ENCODE data around the gene CSTPP1.

Gene CSTPP1

DNA sequence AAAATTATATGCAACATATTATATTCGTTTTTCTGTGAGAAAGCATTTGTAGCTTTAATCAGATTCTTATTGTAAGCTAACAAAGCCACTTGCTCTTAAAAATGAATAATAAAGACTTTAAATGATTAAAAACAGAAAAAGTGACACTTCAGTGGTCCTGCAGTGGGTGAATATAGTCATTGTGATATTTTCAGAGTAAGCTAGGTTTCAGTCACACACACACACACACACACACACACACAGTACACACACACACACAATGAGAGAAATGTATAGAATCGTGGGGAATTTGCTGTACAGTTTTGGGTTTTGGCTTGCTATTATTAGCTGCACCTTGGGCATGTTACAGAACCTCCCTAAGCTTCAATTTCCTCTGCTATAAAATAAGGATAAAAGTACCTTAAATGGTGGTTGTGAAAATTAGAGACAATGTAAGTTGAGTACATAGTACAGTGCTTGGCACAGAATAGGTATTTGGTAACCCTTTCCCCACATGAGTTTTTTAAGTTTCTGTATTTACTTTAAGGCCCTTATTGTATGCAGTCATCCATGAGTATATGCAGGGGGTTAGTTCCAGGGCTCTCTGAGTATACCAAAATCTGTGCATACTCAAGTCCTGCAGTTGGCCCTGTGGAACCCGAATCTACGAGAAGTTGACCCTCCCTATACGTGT lies 39.8 kb downstream of the CSTPP1 start:
- no peaks in the 10 kb centered on the region for H3K27me3 ChIP-seq (ENCODE audit: control insufficient read depth in 1 of 2, insufficient read depth in 2 of 2, low read length in 2 of 2)
- no peak overlapping the region for H3K27ac ChIP-seq (ENCODE audit: low read length)
- no peak overlapping the region for H3K9ac ChIP-seq (ENCODE audit: low read length in 2 of 2)
- no peaks in the 10 kb centered on the region for H3K9me3 ChIP-seq (ENCODE audit: control insufficient read depth in 2 of 2, low read length in 2 of 2)
- H3K4me3 ChIP-seq (ENCODE audit: low read length in 2 of 2), result no peak overlapping the region
- H3K4me1 ChIP-seq (ENCODE audit: control insufficient read depth, insufficient read depth, low read length), result peaks cover 4% of the 10 kb centered on the region
- no peaks in the 10 kb centered on the region for H3K36me3 ChIP-seq (ENCODE audit: control insufficient read depth in 2 of 2, insufficient read depth in 2 of 2, low read length in 2 of 2)

DNA sequence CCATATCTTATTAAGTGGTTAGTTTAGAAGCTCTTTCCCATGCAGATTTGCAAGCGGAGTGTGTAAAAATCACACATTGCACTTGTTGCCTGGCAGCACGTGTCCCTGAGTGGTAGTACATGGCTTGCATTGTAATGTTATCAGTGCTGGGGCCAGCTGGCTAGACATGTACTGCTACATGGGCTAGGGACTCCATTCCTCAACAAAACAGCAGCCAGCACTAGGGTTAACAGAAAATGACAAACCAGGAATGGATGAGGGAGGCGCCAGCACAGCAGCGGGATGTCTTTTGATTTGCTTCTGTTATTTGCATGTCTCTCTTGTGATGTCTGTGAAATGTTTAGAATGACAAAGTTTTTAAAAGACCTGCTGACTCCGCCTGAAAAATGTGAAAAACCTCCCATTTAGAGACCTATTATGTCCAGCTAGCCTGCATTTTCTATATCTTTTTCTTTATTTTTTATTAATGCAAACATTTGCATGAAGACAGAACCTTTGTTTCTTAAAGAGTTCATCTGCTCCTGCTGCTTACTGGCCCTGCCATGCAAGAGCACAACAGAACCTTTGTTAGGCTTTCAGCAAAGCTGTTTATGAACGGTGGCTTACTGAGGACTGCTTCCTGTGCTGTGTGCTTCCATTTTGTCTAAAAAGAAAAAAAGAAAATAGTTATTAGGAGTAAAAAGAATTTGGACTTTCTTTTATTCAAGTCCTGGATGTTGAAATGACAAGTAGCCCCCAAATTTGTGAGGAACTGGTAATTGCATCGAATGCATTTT lies 40.7 kb downstream of the CSTPP1 start:
- no peak overlapping the region for H3K9ac ChIP-seq (ENCODE audit: low read length in 2 of 2)

DNA sequence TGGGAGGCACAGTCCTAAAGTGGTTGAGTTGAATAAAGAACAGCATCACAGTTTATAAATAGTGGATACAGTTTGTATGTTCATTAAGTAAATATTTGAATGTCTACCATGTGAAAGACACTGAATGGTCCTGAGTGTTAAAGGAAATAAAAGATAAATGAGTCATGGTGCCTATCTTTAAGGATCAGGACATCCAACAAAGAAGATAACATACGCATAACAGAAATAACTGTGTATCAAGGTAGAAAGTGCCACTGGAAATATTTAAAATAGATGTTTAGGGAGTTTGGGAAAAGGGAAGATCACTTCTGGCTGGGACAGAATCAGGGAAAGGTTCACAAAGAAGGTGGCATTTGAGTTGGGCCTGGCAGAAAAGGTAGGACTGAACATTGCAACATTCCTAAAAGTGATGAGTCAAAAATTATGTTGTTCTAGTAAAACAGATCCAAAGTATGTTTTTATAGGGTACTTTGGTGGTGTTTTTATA lies 41.5 kb downstream of the CSTPP1 start:
- Histone ChIP-seq H3K27ac (ENCODE audit: low read length) (no peak overlapping the region), H3K4me1 (ENCODE audit: control insufficient read depth, insufficient read depth, low read length) (peaks cover 4% of the 10 kb centered on the region), H3K9me3 (ENCODE audit: control insufficient read depth in 2 of 2, low read length in 2 of 2) (no peaks in the 10 kb centered on the region), H3K27me3 (ENCODE audit: control insufficient read depth in 1 of 2, insufficient read depth in 2 of 2, low read length in 2 of 2) (no peaks in the 10 kb centered on the region), H3K36me3 (ENCODE audit: control insufficient read depth in 2 of 2, insufficient read depth in 2 of 2, low read length in 2 of 2) (no peaks in the 10 kb centered on the region), H3K9ac (ENCODE audit: low read length in 2 of 2) (no peak overlapping the region), H3K4me3 (ENCODE audit: low read length in 2 of 2) (no peak overlapping the region)

More for the DNA sequence above, 40.7 kb downstream of the CSTPP1 start:
- Histone ChIP-seq H3K4me1 (ENCODE audit: control insufficient read depth, insufficient read depth, low read length) (peaks cover 4% of the 10 kb centered on the region), H3K36me3 (ENCODE audit: control insufficient read depth in 2 of 2, insufficient read depth in 2 of 2, low read length in 2 of 2) (no peaks in the 10 kb centered on the region), H3K27ac (ENCODE audit: low read length) (no peak overlapping the region), H3K4me3 (ENCODE audit: low read length in 2 of 2) (no peak overlapping the region), H3K27me3 (ENCODE audit: control insufficient read depth in 1 of 2, insufficient read depth in 2 of 2, low read length in 2 of 2) (no peaks in the 10 kb centered on the region), H3K9me3 (ENCODE audit: control insufficient read depth in 2 of 2, low read length in 2 of 2) (no peaks in the 10 kb centered on the region)

DNA sequence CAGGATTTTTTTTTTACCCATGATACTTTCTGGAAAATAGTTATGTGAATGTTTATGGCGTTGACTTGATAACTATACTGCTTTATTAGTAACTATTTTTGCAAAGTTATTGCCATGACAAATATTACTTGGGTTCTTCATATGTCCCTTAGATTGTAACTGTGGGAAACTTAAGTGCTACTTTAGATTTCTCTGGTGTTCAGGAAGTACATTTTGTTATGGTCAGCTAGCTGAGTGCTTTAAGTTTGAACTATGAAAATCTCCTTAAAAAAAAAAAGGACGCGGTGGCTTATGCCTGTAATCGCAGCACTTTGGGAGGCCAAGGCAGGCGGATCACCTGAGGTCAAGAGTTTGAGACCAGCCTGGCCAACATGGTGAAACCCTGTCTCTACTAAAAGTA lies 42.8 kb downstream of the CSTPP1 start:
- no peak overlapping the region for H3K9ac ChIP-seq (ENCODE audit: low read length in 2 of 2)
- no peaks in the 10 kb centered on the region for H3K9me3 ChIP-seq (ENCODE audit: control insufficient read depth in 2 of 2, low read length in 2 of 2)
- no peaks in the 10 kb centered on the region for H3K36me3 ChIP-seq (ENCODE audit: control insufficient read depth in 2 of 2, insufficient read depth in 2 of 2, low read length in 2 of 2)
- H3K4me3 ChIP-seq (ENCODE audit: low read length in 2 of 2), result no peak overlapping the region
- H3K27me3 ChIP-seq (ENCODE audit: control insufficient read depth in 1 of 2, insufficient read depth in 2 of 2, low read length in 2 of 2), result no peaks in the 10 kb centered on the region
- peaks cover 4% of the 10 kb centered on the region for H3K4me1 ChIP-seq (ENCODE audit: control insufficient read depth, insufficient read depth, low read length)
- H3K27ac ChIP-seq (ENCODE audit: low read length), result no peak overlapping the region

DNA sequence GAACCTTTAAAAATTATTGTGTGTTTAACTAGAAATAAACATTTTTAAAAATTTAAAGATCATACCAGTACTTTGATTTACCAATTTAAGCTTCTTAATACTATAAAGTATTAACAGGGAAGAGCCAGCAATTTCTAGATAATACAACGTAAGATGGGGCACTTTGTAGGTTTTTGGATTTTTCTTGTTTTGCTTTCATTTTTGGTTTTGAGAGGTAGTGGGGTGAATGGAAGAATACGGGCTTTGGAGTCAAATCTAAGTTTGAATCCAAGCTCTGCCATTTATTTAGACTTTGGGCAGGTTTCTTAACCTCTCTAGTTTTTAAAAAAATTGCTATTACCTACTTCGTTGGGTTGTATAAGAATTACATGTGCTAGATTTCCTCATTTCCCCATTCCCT lies 44.9 kb downstream of the CSTPP1 start:
- Histone ChIP-seq H3K9ac (ENCODE audit: low read length in 2 of 2) (no peak overlapping the region), H3K27ac (ENCODE audit: low read length) (no peak overlapping the region), H3K4me3 (ENCODE audit: low read length in 2 of 2) (no peak overlapping the region), H3K9me3 (ENCODE audit: control insufficient read depth in 2 of 2, low read length in 2 of 2) (no peaks in the 10 kb centered on the region), H3K36me3 (ENCODE audit: control insufficient read depth in 2 of 2, insufficient read depth in 2 of 2, low read length in 2 of 2) (no peaks in the 10 kb centered on the region), H3K4me1 (ENCODE audit: control insufficient read depth, insufficient read depth, low read length) (peaks cover 4% of the 10 kb centered on the region), H3K27me3 (ENCODE audit: control insufficient read depth in 1 of 2, insufficient read depth in 2 of 2, low read length in 2 of 2) (no peaks in the 10 kb centered on the region)

DNA sequence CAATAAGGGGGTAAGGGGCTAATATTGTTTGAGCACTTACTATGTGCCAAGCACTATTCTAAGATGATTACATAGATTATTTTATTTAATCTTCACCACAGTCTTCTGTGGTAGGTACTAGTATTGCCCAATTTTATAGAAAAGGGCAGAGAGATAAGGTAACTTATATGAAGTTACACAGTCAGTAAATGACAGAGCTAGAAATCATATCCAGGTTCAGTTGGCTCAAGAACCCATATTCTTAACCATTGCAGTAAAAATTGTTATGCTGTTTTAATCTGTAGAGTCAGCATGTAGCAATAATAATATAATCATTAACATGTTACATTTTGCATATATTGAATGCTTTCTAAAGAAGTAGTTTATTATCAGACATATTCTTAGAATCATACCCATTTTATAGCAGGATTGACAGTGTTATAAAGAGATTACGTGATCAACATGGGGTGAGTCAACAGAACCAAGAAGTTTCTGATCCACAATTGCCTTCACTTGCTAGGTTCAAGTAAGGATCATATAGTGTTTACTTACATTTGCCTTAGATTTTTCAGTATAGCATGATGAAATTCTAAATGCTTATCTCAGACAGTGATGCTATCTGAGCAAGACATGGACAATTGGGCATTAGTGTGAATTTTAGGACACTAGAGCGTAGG lies 46.4 kb downstream of the CSTPP1 start:
- Histone ChIP-seq H3K27ac (ENCODE audit: low read length) (no peak overlapping the region), H3K9ac (ENCODE audit: low read length in 2 of 2) (no peak overlapping the region), H3K27me3 (ENCODE audit: control insufficient read depth in 1 of 2, insufficient read depth in 2 of 2, low read length in 2 of 2) (no peaks in the 10 kb centered on the region), H3K4me1 (ENCODE audit: control insufficient read depth, insufficient read depth, low read length) (no peaks in the 10 kb centered on the region), H3K9me3 (ENCODE audit: control insufficient read depth in 2 of 2, low read length in 2 of 2) (no peaks in the 10 kb centered on the region), H3K36me3 (ENCODE audit: control insufficient read depth in 2 of 2, insufficient read depth in 2 of 2, low read length in 2 of 2) (no peaks in the 10 kb centered on the region), H3K4me3 (ENCODE audit: low read length in 2 of 2) (no peak overlapping the region)

DNA sequence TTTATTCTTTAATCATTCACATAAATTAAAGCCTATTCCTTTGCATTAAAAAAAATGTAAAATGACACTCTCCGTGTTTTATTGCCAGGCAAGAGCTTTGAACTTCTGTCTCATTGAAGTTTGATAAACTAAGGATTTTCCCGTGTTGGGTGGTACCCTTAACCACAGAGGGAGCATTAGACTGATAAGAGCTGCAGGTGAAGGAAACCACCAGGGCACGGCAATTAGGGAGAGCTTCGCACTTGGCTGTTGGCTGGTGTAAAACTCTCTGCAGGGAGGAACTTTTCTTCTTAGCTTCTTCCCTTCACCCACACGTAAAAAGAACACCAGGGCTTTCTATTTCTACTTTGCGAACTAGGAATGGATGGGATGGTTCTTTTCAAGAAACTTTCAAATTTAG lies 47.0 kb downstream of the CSTPP1 start:
- H3K27me3 ChIP-seq (ENCODE audit: control insufficient read depth in 1 of 2, insufficient read depth in 2 of 2, low read length in 2 of 2), result no peaks in the 10 kb centered on the region

DNA sequence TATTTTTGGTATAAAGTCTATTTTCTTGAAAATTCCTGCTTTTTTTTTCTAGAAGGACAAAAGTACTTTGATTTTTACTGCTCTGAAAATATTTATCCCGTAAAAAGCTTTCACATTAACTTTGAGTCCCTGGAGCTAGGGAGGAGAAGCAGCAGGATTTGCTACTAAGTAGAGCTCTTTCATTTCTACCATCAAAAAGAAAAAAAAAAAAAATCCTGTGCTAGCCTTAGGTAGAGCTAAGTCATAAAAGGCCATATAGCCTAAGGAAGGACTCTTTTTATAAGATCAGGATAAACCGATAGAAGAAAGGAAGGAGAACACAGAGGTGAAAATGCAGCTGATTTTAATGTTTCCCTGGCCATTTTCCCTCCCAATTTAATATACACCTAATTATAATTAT lies 48.0 kb downstream of the CSTPP1 start:
- Histone ChIP-seq H3K36me3 (ENCODE audit: control insufficient read depth in 2 of 2, insufficient read depth in 2 of 2, low read length in 2 of 2) (no peaks in the 10 kb centered on the region), H3K9ac (ENCODE audit: low read length in 2 of 2) (no peak overlapping the region), H3K4me3 (ENCODE audit: low read length in 2 of 2) (no peak overlapping the region), H3K4me1 (ENCODE audit: control insufficient read depth, insufficient read depth, low read length) (no peaks in the 10 kb centered on the region), H3K27ac (ENCODE audit: low read length) (no peak overlapping the region), H3K9me3 (ENCODE audit: control insufficient read depth in 2 of 2, low read length in 2 of 2) (no peaks in the 10 kb centered on the region), H3K27me3 (ENCODE audit: control insufficient read depth in 1 of 2, insufficient read depth in 2 of 2, low read length in 2 of 2) (no peaks in the 10 kb centered on the region)

More for the DNA sequence above, 47.0 kb downstream of the CSTPP1 start:
- Histone ChIP-seq H3K4me3 (ENCODE audit: low read length in 2 of 2) (no peak overlapping the region), H3K9me3 (ENCODE audit: control insufficient read depth in 2 of 2, low read length in 2 of 2) (no peaks in the 10 kb centered on the region), H3K27ac (ENCODE audit: low read length) (no peak overlapping the region), H3K9ac (ENCODE audit: low read length in 2 of 2) (no peak overlapping the region), H3K4me1 (ENCODE audit: control insufficient read depth, insufficient read depth, low read length) (no peaks in the 10 kb centered on the region), H3K36me3 (ENCODE audit: control insufficient read depth in 2 of 2, insufficient read depth in 2 of 2, low read length in 2 of 2) (no peaks in the 10 kb centered on the region)

DNA sequence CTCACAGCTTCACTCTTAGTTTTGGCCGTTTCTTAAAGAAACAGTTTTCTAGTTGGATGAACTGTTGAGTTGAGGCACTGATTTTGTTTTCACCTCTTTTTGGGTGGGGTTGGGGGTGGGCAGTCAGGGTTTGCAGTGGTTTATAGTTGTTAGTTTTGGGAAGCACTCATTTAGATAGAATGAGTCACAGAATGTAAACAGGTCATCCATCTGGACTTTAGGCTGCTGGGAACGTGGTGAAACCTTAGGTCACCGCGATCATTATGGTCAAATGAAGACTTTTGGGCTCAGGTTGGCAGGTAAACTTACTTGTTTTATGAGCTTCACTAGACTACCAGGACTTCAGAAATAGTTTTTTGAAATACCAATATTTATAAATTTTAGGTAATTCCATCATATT lies 48.4 kb downstream of the CSTPP1 start:
- H3K36me3 ChIP-seq (ENCODE audit: control insufficient read depth in 2 of 2, insufficient read depth in 2 of 2, low read length in 2 of 2), result no peaks in the 10 kb centered on the region
- H3K27me3 ChIP-seq (ENCODE audit: control insufficient read depth in 1 of 2, insufficient read depth in 2 of 2, low read length in 2 of 2), result no peaks in the 10 kb centered on the region
- H3K9ac ChIP-seq (ENCODE audit: low read length in 2 of 2), result no peak overlapping the region
- no peaks in the 10 kb centered on the region for H3K9me3 ChIP-seq (ENCODE audit: control insufficient read depth in 2 of 2, low read length in 2 of 2)
- H3K4me3 ChIP-seq (ENCODE audit: low read length in 2 of 2), result no peak overlapping the region
- no peak overlapping the region for H3K27ac ChIP-seq (ENCODE audit: low read length)
- H3K4me1 ChIP-seq (ENCODE audit: control insufficient read depth, insufficient read depth, low read length), result no peaks in the 10 kb centered on the region

DNA sequence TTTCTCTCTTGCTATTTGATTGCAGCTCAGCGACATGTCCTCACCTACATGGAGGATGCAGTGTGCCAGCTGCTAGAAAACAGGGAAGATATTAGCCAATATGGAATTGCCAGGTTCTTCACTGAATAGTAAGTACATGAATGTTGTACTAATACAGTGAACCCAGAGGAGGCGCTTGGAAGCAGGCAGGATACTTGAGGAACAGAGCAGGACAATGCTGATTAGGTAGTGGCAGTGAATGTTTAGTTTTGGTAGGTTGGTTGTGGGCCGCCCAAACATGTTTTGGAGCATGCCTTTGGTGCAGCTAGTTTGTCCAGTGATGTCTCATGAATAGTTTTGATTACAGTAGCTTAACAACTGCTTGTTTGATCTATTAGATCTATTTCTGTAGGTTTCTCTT lies 50.6 kb downstream of the CSTPP1 start:
- Histone ChIP-seq H3K27ac (ENCODE audit: low read length) (no peak overlapping the region), H3K4me3 (ENCODE audit: low read length in 2 of 2) (no peak overlapping the region), H3K36me3 (ENCODE audit: control insufficient read depth in 2 of 2, insufficient read depth in 2 of 2, low read length in 2 of 2) (no peaks in the 10 kb centered on the region), H3K27me3 (ENCODE audit: control insufficient read depth in 1 of 2, insufficient read depth in 2 of 2, low read length in 2 of 2) (no peaks in the 10 kb centered on the region), H3K9ac (ENCODE audit: low read length in 2 of 2) (no peak overlapping the region), H3K9me3 (ENCODE audit: control insufficient read depth in 2 of 2, low read length in 2 of 2) (no peaks in the 10 kb centered on the region), H3K4me1 (ENCODE audit: control insufficient read depth, insufficient read depth, low read length) (no peaks in the 10 kb centered on the region)
